GM19238 (cell line): ENCODE results near the gene TTLL1.

Experiments
- DNase-seq: peaks from one replicate; pipeline ENCODE4 v3.0.0; 2011; ENCODE audit warnings: low spot score; ENCODE audit not compliant: insufficient read length

Gene TTLL1

GRCh38 chr22:42994276-42994916, 94.8 kb downstream of the TTLL1 start:
- DNase-seq: no peak

DNA sequence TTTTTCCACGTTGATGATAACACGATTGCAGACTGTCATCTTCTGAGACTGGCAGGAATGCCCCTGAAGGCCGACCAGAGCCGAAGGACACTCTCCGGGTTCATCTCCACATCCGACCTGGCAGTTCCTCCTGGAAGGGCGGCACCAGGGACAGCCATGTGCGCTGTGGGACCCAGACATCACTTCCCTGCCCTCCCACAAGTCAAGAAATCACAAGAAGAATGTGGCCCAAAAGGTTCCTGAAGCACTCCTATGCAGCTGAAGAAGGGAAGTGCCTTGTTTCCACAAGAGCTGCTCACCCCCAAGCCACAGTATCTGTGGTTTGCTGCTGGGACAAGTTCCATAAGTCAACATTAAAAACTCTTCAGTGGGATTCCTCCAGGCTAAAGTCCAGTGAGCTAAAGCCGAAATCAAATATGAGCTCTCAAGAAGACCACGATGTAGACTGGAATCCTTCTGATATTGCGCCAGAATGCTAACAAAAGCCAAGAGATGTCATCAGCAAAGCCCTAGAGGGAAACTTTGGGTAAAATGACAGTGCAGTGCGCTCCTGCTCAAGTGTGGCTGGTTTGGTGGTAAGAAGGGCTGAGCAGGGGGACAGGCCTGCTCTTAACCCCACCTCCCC, 95.4 kb downstream of the TTLL1 start:
- DNase-seq: no peak

GRCh38 chr22:42992886-42993479, 96.2 kb downstream of the TTLL1 start:
- DNase-seq: no peak

- no peak for DNase-seq
These were observed 97.1 kb downstream of the TTLL1 start for GRCh38 chr22:42992092-42992491.

DNA sequence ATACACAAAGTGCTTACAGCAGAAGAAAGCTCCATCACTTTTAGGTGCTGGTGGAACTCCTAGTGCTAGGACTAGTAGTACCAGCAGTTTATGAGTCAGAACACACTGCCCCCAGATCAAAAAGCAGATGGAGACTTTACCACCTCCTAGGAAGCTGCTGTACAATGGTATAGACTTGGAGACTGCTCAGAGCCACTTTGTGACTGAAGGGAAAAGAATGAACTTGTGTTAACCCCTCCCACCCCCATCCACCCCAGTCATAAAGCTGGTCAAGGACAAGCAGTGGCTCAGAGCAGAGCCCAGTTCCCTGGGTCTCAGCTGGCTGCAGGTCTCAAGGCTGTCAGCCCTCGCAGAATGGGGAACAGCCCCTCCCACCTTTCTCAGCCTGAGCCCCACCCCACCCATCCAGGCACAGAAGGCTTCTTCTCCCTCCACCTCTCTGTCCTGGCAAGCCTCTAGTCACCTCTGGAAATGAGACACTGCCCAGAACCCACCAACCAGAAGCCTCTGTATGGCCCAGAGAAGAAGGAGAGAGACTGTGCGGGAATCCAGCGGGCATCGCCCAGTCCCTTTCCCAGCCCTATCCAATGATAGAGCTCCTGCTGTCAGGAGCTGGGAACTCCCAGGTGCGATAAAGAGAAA, 98.1 kb downstream of the TTLL1 start:
- DNase-seq: no peak

- DNase-seq: no peak
These were observed 98.9 kb downstream of the TTLL1 start for GRCh38 chr22:42990131-42990838.
